Astrocyte of the cerebellum (primary cell): ENCODE data around the gene SORCS1.

Experiments used
- DNase-seq: peaks from one replicate; pipeline ENCODE4 v3.0.0-alpha.2; 2011; ENCODE audit warnings: low read depth
- H3K4me3 ChIP-seq: 2 replicates; pipeline ENCODE4 v1.5.1; 2011; ENCODE audit warnings: mild to moderate bottlenecking, low read depth, low read length, moderate library complexity
- in situ Hi-C: cut with HindIII; loops from 2 replicates; pipeline ENCODE4 v1.10.0; 2017; ENCODE audit warnings: low sequenced_read_pairs
- TF ChIP-seq, protein P1 (sequence below): IDR thresholded peaks from 2 replicates; pipeline ENCODE4 v1.5.1; 2012; ENCODE audit warnings: low read length, low read depth, moderate library complexity, mild to moderate bottlenecking; ENCODE audit errors: missing control alignments

SORCS1 gene

DNA sequence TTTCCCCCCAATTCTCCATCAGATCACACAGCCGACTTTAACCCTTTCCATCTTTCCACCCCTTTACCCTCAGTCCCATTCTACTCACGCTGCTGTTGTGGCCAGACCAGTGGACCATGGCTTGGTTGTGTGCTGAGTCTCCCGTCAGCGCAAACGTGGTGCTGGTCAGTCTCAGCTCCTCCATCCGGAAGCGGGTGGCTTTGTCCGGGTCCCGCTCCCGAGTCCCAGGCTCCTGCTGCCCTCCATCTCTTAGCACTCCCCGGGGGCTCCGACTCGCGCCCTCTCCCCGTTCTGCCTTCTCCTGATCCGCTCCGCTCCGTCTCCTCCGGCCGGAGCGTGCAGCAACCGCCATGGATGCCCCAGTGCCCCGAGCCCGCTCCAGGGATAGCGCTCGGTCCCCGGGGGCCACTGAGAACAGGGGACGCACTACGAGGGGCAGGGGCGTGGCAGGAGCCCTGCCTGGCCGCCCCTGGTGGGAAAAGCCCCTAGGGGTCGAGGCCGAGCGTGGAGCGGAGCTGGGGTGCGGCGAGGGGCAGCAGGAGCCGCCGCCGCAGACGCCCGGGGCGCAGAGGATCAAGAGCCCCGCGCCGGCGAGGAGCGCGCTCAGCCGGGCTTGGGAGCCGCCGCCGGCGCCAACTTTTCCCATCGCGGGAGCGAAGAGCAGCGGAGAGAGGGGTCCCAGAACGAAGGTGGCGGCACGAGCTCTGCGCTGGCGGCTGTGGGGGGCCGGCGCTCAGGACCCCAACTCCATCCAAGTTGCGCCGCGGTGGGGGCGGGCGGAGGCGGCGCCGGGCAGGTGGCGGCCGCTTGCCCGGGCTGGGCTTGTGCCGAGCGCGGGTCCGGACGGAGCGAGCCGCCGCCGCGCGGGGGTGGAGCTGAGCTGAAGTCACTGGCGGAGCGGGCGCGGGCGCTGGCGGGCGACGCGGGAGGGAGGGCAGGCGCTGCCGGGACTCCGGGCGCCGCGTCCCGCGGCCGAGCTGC lies at the start of gene SORCS1:
Gene SORCS1, minus strand, starts transcription at position 826 of the 981 bp plus-strand sequence.
- DNase-seq = no peak
- H3K4me3 ChIP-seq = peak within 1 kb of the TSS; percentile 27
- TF ChIP-seq, protein P1, sequence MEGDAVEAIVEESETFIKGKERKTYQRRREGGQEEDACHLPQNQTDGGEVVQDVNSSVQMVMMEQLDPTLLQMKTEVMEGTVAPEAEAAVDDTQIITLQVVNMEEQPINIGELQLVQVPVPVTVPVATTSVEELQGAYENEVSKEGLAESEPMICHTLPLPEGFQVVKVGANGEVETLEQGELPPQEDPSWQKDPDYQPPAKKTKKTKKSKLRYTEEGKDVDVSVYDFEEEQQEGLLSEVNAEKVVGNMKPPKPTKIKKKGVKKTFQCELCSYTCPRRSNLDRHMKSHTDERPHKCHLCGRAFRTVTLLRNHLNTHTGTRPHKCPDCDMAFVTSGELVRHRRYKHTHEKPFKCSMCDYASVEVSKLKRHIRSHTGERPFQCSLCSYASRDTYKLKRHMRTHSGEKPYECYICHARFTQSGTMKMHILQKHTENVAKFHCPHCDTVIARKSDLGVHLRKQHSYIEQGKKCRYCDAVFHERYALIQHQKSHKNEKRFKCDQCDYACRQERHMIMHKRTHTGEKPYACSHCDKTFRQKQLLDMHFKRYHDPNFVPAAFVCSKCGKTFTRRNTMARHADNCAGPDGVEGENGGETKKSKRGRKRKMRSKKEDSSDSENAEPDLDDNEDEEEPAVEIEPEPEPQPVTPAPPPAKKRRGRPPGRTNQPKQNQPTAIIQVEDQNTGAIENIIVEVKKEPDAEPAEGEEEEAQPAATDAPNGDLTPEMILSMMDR = no peak
- in situ Hi-C loops = no loop called here

DNA sequence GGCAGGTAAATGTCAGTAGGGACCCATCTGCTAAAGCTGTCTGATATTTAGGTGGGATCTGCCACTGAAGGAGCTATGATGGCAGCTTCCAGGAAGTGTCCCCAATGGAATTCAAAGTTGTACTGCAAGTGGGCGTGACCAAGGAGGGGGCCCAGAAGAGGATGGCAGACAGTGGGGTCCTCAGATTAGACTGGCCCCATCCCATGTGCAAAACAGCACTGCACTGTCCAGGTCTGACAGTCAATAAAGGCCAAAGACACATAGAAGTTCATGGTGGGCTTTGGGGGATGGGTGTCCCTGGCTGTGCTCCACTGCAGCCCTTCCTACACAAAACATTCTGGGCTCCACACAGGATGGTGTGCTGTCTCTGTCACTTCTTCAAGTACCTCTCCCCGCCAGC lies 49.8 kb upstream of the SORCS1 start:
- DNase-seq = no peak
- TF ChIP-seq, protein P1 = no peak
- H3K4me3 ChIP-seq = no peak overlapping the region
- in situ Hi-C loops = no loop called here

DNA sequence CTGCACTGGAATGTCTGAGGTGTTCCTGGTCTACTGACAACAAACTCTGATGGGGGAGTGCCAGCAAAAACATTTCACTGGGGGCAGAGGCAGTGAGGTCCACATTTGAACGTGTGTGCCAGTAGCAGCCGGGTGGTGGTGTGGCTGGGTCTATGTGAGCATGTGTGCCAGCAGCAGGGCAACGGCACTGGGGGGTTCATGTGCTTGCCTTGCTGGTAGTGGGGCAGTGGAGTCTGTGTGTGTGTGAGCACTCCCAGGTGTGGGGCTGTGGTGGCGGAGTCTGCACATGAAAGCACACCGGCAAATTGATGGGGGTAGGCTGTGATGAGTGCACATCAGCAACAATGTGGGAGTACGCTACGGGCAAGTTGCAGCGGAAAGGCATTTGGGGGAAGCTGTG lies 49.4 kb upstream of the SORCS1 start:
- H3K4me3 ChIP-seq = no peak overlapping the region
- no peak for DNase-seq
- TF ChIP-seq, protein P1 = no peak
- in situ Hi-C loops = no loop called here

DNA sequence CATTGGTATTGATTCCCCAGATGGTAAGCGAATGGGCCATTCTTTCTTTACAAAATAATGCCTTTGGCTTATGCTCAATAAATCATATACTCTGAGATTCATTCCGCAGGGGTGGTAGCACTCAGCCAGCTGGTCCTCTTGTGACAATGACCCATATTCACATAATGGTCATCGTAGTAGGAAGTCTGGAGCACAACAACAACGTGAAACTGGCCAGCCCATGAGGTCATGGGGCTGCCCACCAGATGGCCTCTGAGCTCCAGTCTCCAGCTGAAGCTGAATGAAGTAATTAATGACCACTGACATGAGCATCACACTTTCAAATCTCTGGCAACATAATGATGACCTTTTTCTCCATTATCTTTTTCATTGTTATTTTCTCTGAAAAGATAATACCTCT lies 42.3 kb upstream of the SORCS1 start:
- in situ Hi-C loops = no loop called here
- TF ChIP-seq, protein P1 = no peak
- no peak overlapping the region for H3K4me3 ChIP-seq
- DNase-seq = no peak

DNA sequence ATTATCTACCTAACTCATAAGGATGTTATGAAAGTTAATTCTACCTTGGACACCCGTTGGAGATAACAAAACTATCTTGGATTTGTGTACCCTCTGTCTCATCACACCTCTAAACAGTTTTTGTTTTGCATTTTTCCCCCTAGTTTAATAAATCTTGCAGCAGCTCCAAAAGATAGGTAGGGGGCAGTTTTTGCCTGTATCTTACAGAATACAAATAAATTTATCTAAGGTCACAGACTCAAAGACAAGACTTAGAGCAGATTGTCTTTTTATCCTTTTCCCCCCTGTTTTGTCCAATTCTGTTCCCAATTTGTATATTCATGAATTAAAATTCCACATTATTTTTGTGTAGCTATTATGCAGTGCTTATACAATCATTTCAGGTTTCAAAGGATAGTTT lies 5.0 kb upstream of the SORCS1 start:
- TF ChIP-seq, protein P1 = no peak
- no peak for DNase-seq
- no peak overlapping the region for H3K4me3 ChIP-seq
- in situ Hi-C loops = no loop called here

DNA sequence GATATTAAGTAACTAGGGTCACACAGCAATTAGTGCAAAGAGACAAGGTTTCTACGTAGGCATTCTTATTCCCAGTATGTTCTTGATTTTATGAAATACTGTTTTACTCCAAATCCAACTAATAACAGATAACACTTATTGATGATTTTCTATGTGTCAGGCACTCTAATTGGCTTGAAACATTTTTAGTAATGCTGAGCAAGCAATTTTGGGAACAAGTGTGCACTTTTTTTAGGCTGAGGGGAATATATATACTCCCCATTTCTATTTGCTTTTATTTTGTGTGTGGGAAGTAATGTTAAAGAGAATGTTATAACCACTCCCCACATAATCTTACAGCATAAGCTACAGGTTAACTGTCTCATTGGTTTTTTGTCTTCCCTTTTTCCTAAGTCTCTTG lies 4.2 kb upstream of the SORCS1 start:
- in situ Hi-C loops = no loop called here
- no peak for DNase-seq
- TF ChIP-seq, protein P1 = no peak
- H3K4me3 ChIP-seq = no peak overlapping the region
